ENCODE results near the gene PUS1. TPM values are rescaled to one million over a fixed set of nuclear protein-coding genes. Genes with fewer than 3 reads are reported as not detected.

The PUS1 gene
- total and polyA plus RNA-seq, 2 of the 8 experiments (the other 6 are each of a cell fraction or from before 2014, with no cell fraction given) = 48.1 to 81.2 TPM

DNA sequence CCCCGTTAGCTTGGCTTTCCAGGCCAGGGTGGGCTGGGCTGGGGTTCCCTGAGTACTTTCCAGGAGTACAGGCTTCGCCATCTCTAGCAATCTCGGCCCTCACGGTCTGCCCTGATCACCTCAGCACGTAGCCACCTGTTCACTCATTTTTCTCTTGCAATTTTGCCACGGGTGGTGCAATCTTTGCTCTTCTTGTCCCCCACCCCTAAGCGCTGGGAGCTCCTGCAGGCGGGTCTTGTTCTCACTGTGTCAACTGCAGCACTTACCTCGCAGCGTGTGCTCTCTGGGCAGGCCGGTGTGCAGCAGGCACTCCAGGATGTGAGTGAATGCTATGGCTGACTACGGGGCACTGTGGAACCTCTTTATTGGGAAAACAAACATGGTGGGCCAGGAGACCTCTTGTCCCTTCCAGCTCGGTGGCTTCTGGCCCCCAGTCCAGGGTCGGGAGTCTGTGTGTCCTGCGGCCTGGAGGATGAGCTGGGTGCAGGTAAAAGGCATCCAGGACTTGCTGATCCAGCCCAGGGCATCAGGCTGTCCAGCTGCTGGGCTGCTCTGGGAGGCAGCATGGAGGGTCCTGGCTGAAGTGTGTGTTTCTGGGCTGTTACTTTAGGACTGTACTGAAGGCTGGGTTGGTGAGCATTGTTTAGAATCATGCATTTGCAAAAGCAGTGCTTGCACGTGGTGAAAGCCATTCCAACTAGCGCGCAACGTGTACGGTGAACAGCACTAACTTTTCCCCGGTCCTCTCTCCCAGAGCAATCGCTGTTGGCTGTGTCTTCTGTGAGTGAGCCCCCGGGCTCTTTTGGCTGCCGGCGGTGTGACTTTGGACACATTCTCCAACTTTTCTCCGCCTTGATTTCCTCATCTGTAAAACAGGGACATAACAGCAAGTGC, 36.1 kb upstream of the PUS1 start:
- H3K79me2 ChIP-seq (ENCODE audit: control insufficient read depth in 1 of 2, insufficient read depth in 2 of 2, low read length in 2 of 2) = peaks cover 0 to 12% of the 10 kb centered on the region in 2 experiments; a peak in 1 of 4 replicates
- no peak overlapping the region for H3K4me2 ChIP-seq (ENCODE audit: insufficient read depth in 1 of 2, low read depth in 2 of 2, low read length in 2 of 2)
- H3K36me3 ChIP-seq (ENCODE audit: control insufficient read depth in 2 of 4, insufficient read depth in 4 of 4, low read length in 3 of 4) = peaks cover 0 to 7% (median 3%) of the 10 kb centered on the region in 4 experiments; a peak in 3 of 8 replicates
- no peak overlapping the region for H3K23ac ChIP-seq (ENCODE audit: insufficient read length)
- H3K27me3 ChIP-seq (replicated peaks in 1 of 4; ENCODE audit: control insufficient read depth in 3 of 4, extremely low read depth in 1 of 4, insufficient read depth in 3 of 4, low read length in 3 of 4) = no peaks in the 10 kb centered on the region
- H4K20me1 ChIP-seq (replicated peaks in 1 of 2; ENCODE audit: control insufficient read depth in 1 of 2, insufficient read depth in 2 of 2, low read length in 2 of 2) = peaks cover 15 to 16% of the 10 kb centered on the region in 2 experiments
- H2BK20ac ChIP-seq (ENCODE audit: low read length) = no peak overlapping the region
- peaks cover 9% of the 10 kb centered on the region; the same call in 1 of the 2 replicates for H3K23me2 ChIP-seq (ENCODE audit: low read depth, low read length)
- H3K4me1 ChIP-seq (replicated peaks in 1 of 4; ENCODE audit: control insufficient read depth in 3 of 4, insufficient read depth in 4 of 4, low read length in 3 of 4) = peaks cover 0 to 16% (median 14%) of the 10 kb centered on the region in 4 experiments; a peak in 6 of 7 replicates
- no peak overlapping the region for H4K5ac ChIP-seq (ENCODE audit: insufficient read length, low read depth, low read length)
- no peak overlapping the region for H3K14ac ChIP-seq (ENCODE audit: insufficient read length)
- H2BK120ac ChIP-seq (replicated peaks; ENCODE audit: low read depth, low read length) = no peak overlapping the region
- H3K27ac ChIP-seq (ENCODE audit: low read depth, low read length) = no peak overlapping the region
- H2BK12ac ChIP-seq (ENCODE audit: low read depth, low read length) = peak overlapping the region; percentile 68
- no peak overlapping the region; the same call in 1 of the 2 replicates for H4K8ac ChIP-seq (ENCODE audit: extremely low read depth, insufficient read depth, low read length)
- peak overlapping the region; percentile 76; the same call in 1 of the 2 replicates for H2AFZ ChIP-seq (ENCODE audit: low read length)
- no peak for DNase-seq (ENCODE audit: low read depth in 1 of 2, low spot score in 2 of 2)
- H4K91ac ChIP-seq (replicated peaks; ENCODE audit: insufficient read length, low read length) = peak overlapping the region; percentile 6
- no peak overlapping the region for H3K4me3 ChIP-seq (ENCODE audit: extremely low read depth in 1 of 4, insufficient read depth in 2 of 4, low read depth in 3 of 4, low read length in 4 of 4)
- H3K79me1 ChIP-seq (ENCODE audit: low read depth, low read length) = peaks cover 5% of the 10 kb centered on the region
- H3K4ac ChIP-seq (replicated peaks; ENCODE audit: insufficient read length, low read depth, low read length) = no peak overlapping the region
- H3K56ac ChIP-seq (replicated peaks; ENCODE audit: insufficient read length, low read depth, low read length) = no peak overlapping the region
- no peak overlapping the region; the same call in 1 of the 2 replicates for H3K18ac ChIP-seq (ENCODE audit: extremely low read depth, low read length)
- H2AK5ac ChIP-seq (ENCODE audit: low read depth, low read length) = no peak overlapping the region; the same call in 1 of the 2 replicates
- POLR2A ChIA-PET (ENCODE audit: partially characterized antibody) = interaction anchor here (1.0 to 1.2 kb wide), 2 partner anchors 12 to 39 kb away, joined by 3 read pairs; no protein-coding TSS in a partner anchor
- CTCF ChIA-PET (ENCODE audit: partially characterized antibody) = interaction anchor here (1.0 kb wide), 1 partner anchor 10 kb away, joined by 3 read pairs; no protein-coding TSS in a partner anchor
- H2BK5ac ChIP-seq (ENCODE audit: low read depth, low read length) = no peak overlapping the region; the same call in 1 of the 2 replicates
- no peak overlapping the region for H3K9ac ChIP-seq (replicated peaks in 1 of 4; ENCODE audit: extremely low read depth in 1 of 4, low read depth in 3 of 4, low read length in 3 of 4)
- H2BK15ac ChIP-seq (ENCODE audit: low read length) = no peak overlapping the region
- 89% methylated on average over 26 of the region's 26 CpGs; no CpG with 5 or more reads in 1 of the 2 experiments for WGBS, 2 experiments (ENCODE audit: extremely low coverage in 1 of 2, insufficient coverage in 1 of 2, insufficient read length in 1 of 2, insufficient replicate concordance in 2 of 2, low coverage in 1 of 2, low lambda C conversion rate in 2 of 2, missing lambda C conversion rate in 1 of 2)
- 0 out of 2 replicates have a peak, but pooled peaks have one; percentile 14 for TF ChIP-seq YY1 (IDR thresholded peaks at IDR 0.05; ENCODE audit: low read depth, low read length)
- no peak for TF ChIP-seq SIN3A (conservative IDR thresholded peaks at IDR 0.05 in 1 of 2, IDR thresholded peaks at IDR 0.05 in 1 of 2; ENCODE audit: low read depth in 1 of 2, low read length in 2 of 2)
- no peaks in the 10 kb centered on the region for H3K9me3 ChIP-seq (ENCODE audit: insufficient read depth in 2 of 2, low read depth in 1 of 2, low read length in 1 of 2)
- FAIRE-seq = no peak
